Heart left ventricle (tissue), 16 donors: ENCODE data around the gene EEF1A2. TPM values are rescaled to one million over a fixed set of nuclear protein-coding genes. Genes with fewer than 3 reads are reported as not detected.

Experiments
- ATAC-seq, 4 donors: fragments of 200-7000 bp; cut with Tn5 transposase; one replicate each; pipeline ENCODE4 v1.9.1; 2020 to 2022; ENCODE audit warnings: moderate library complexity in 4 of 4, mild to moderate bottlenecking in 3 of 4, moderate number of reproducible peaks in 1 of 4
- DNase-seq, 5 donors: peaks; one replicate each; pipeline ENCODE4 v3.0.0-alpha.2; 2020
- H3K27ac ChIP-seq, 12 donors: fragments of 200-600 bp; sonication (generic) in 4 of 12; one replicate each; pipeline versions ENCODE4 v1.5.0 to v1.8.0; 2016 to 2022; ENCODE audit warnings: mild to moderate bottlenecking in 2 of 12
- H3K27me3 ChIP-seq, 9 donors: fragments of 200-600 bp; sonication (generic) in 2 of 9; one replicate each; pipeline versions ENCODE4 v1.5.1 to v1.8.0; 2016 to 2022; ENCODE audit warnings: mild to moderate bottlenecking in 3 of 9
- H3K36me3 ChIP-seq, 9 donors: fragments of 200-600 bp; sonication (generic) in 2 of 9; one replicate each; pipeline versions ENCODE4 v1.5.0 to v1.8.0; 2018 to 2022; ENCODE audit warnings: mild to moderate bottlenecking in 2 of 9
- H3K4me1 ChIP-seq, 12 donors: fragments of 200-600 bp; sonication (generic) in 4 of 12; one replicate each; pipeline versions ENCODE4 v1.5.0 to v1.8.0; 2016 to 2022; ENCODE audit warnings: mild to moderate bottlenecking in 3 of 12
- H3K4me3 ChIP-seq, 12 donors: fragments of 200-600 bp; sonication (generic) in 4 of 12; one replicate each; pipeline versions ENCODE4 v1.5.0 to v1.8.0; 2017 to 2022; ENCODE audit warnings: mild to moderate bottlenecking in 9 of 12, moderate library complexity in 4 of 12
- H3K9me3 ChIP-seq, 12 donors: fragments of 200-600 bp; sonication (generic) in 4 of 12; one replicate each; pipeline versions ENCODE4 v1.5.0 to v1.8.0; 2016 to 2022; ENCODE audit warnings: mild to moderate bottlenecking in 1 of 12
- CTCF ChIP-seq, 12 donors: fragments of 200-600 bp; sonication (generic) in 4 of 12; IDR thresholded peaks; one replicate each; pipeline versions ENCODE4 v1.5.0 to v1.8.0; 2018 to 2022; ENCODE audit warnings: antibody characterized with exemption in 12 of 12, mild to moderate bottlenecking in 5 of 12
- POLR2A ChIP-seq, 2 donors: fragments of 450-650 bp; IDR thresholded peaks; one replicate each; pipeline ENCODE4 v1.6.1; 2017; ENCODE audit warnings: antibody characterized with exemption in 2 of 2, mild to moderate bottlenecking in 2 of 2, moderate library complexity in 2 of 2
- WGBS, 4 donors: extraction: QIAGEN DNeasy Blood & Tissue Kit in 2 of 4; methylation state at CpG; one replicate each; pipeline versions ENCODE4 v1.1.5 to v1.1.7; 2013 to 2018; 5-methylcytosine and 5-hydroxymethylcytosine counted together
- intact Hi-C, 10 donors: fragments of 100-400 bp; cut with DNase I; formaldehyde crosslinking; loops; one replicate each; pipeline versions ENCODE4 v1.11.1 to v1.14.2; 2022
- polyA plus RNA-seq, 2 donors: library from polyadenylated mRNA; stranded (reverse); fragments of 200-250 nt; gene quantifications; one replicate each; pipeline ENCODE4 v1.2.3, GENCODE V29; 2013
- total RNA-seq, 9 donors: library from RNA; depleted of rRNA in 2 of 9; stranded (reverse); fragments of >200 nt in 2 of 9; fragmentation: NEBNext Ultra II Directional in 3 of 9; extraction: Animal tissue kit (Norgen Biotek cat#: 25700) in 3 of 9; gene quantifications; one replicate each; pipeline versions ENCODE4 v1.1.0 to v1.2.4, GENCODE V29; 2016 to 2023
- donor health status: ischemic (EF 13 %, LVEDD 7.1; RV severe dilation, severe dysfunction).
- donor health status: healthy with polysubstance abuse.
- donor health status: DM: no; HTN: yes; CAD: no.
- donor health status: DM: no; HTN: no; CAD: no.
- donor health status: ischemic (EF 25% LVEDD 6.9; RV normal size, moderate dysfunction).
- donor health status: ischemic (EF 25% LVEDD 5.7; RV mildly dilated, moderate dysfunction).
- donor health status: healthy.
- donor health status: DM: yes; HTN: yes; CAD: no.
- donor health status: ischemic (EF 35%, LVEDD 5.7; RV mildly dilated, moderate dysfunction).
- donor health status: nonischemic (EF 11% LVEDD 7.7; RV severe dilation, severe dysfunction).
- donor health status: DM: yes; HTN: yes; CAD: no.
- donor health status: PGD.
- donor health status: ischemic (EF 29% LVEDD 5.4; RV normal size, mild dysfunction).
- donor health status: nonischemic (EF 23%, LVEDD 6.1; RV moderate dilation, normal function).

EEF1A2 gene
- total and polyA plus RNA-seq, 11 donors: 791 to 1,794 (median 1,345) TPM

GRCh38 chr20:63537525-63538203 is 38.8 kb upstream of the EEF1A2 start:
- H3K4me3 ChIP-seq: peak overlapping the region in 10 of 12 donors; percentile 15 to 51 (median 38)
- H3K27ac ChIP-seq: peak overlapping the region in 7 of 12 donors; percentile 12 to 91 (median 39)
- H3K36me3 ChIP-seq: no peaks in the 10 kb centered on the region
- intact Hi-C loops: loop anchor here (1.0 to 10.0 kb wide), 15 partner anchors 40 to 587 kb away; partner anchors contain the start of genes ABHD16B (in 3 of the 10), TPD52L2 (in 3 of the 10) and STMN3 (in 1 of the 10)
- ATAC-seq (peak; percentile 84 to 90 (median 87)), DNase-seq (peak; percentile 80 to 95 (median 87))
- no peaks in the 10 kb centered on the region for H3K9me3 ChIP-seq
- peaks cover 0 to 41% (median 2%) of the 10 kb centered on the region in 9 donors for H3K27me3 ChIP-seq
- H3K4me1 ChIP-seq: peaks cover 0 to 28% (median 13%) of the 10 kb centered on the region in 12 donors
- whole genome bisulfite sequencing, 4 donors: 17 to 19% (median 18%) methylated on average over 29 to 34 of the region's 34 CpGs
- TF ChIP-seq POLR2A (IDR thresholded peaks at IDR 0.05): no peak
- TF ChIP-seq CTCF (IDR thresholded peaks at IDR 0.05): peak; percentile 94 to 98 (median 96)

DNA sequence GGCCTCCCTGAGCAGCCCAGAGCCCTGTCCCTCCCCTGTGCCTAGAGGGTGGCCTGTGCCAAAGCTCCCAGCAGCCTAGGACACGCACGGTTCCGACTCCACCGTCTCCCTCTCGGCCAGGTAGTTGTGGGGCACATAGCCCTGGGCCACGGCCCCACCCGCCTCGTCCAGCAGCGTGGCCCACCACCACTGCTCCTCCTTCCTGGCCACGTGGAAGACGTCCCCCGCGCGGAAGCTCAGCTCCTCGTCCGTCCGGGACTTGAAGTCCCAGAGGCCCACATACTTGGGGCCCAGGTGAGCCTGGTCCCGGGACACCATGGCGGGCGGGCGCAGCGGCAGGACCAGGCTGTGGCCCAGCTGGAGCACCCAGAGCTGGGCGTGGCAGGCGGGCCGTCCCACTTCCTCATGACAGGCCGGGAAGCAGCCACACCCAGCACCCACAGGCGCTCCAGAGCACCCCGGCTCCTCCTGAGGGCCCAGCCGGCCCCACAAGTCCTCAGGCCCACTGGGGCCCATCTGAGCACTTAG is 38.2 kb upstream of the EEF1A2 start, which contains the start of gene PTK6:
TSS of gene PTK6 (minus strand) at position 380 of the 528 bp plus-strand sequence. CDS start at position 318, 62 bp downstream.
- Histone ChIP-seq H3K4me3 (peak within 1 kb of the TSS in 10 of 12 donors; percentile 15 to 51 (median 38)), H3K27me3 (peaks cover 0 to 41% (median 2%) of the 10 kb centered on the region in 9 donors), H3K27ac (peak within 1 kb of the TSS in 7 of 12 donors; percentile 12 to 91 (median 39)), H3K9me3 (no peaks in the 10 kb centered on the region), H3K4me1 (peaks cover 0 to 28% (median 13%) of the 10 kb centered on the region in 12 donors), H3K36me3 (no peaks in the 10 kb centered on the region)
- no peak for TF ChIP-seq CTCF (IDR thresholded peaks at IDR 0.05)
- no peak for TF ChIP-seq POLR2A (IDR thresholded peaks at IDR 0.05)
- intact Hi-C loops: loop anchor here in 9 of 10 donors (2.0 to 10.0 kb wide), 11 partner anchors 40 to 588 kb away; partner anchors contain the start of genes ABHD16B (in 3 of the 9), TPD52L2 (in 2 of the 9) and STMN3 (in 1 of the 9)
- ATAC-seq (peak in 2 of 4 donors; percentile 8 to 37), DNase-seq (peak in 3 of 5 donors; percentile 57 to 80 (median 67))
- 73 to 82% (median 78%) methylated on average over 16 to 29 of the region's 29 CpGs for WGBS, 4 donors

DNA sequence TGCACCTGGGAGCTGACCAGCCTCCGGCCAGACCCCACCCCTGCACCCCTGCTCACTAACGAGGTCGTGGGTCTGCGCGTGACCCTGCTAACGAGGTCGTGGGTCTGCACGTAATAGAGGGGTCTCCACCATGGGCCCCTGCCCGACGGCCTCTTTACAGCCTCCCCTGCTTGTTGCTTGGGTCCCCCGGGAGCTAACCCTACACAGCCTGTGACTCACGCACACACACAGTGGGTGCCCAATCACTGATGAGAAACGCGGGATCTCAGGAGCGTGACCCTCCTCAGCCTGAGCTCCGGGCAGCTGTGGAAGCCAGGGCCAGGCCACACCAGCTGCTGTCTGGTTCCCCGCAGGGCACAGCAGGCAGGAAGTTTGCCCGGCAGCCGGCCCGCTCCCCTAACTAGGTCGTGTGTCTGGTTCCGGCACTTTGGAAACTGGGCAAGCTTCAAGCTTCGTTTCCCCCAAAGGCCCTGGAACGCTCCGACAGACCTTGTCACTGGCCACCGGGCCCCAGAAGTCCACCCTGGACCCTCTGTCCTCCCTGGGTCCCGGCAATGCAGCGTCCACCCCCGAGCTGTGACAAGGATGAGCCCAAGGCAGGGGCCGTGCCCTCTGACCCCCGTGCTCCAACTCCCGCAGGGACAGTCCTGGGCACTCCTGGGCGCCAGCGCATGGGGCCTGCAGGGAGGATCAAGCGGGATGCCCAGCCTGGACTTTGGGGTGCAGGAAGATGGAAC is 37.5 kb upstream of the EEF1A2 start:
- DNase-seq (peak in 3 of 5 donors; percentile 26 to 67 (median 33)), ATAC-seq (no peak)
- no peak overlapping the region for H3K27ac ChIP-seq
- H3K9me3 ChIP-seq: no peaks in the 10 kb centered on the region
- intact Hi-C loops: loop anchor here in 9 of 10 donors (2.0 to 10.0 kb wide), 11 partner anchors 41 to 588 kb away; partner anchors contain the start of genes ABHD16B (in 3 of the 9), TPD52L2 (in 2 of the 9) and STMN3 (in 1 of the 9)
- H3K27me3 ChIP-seq: peaks cover 0 to 41% (median 2%) of the 10 kb centered on the region in 9 donors
- WGBS, 4 donors: 52 to 66% (median 63%) methylated on average over 19 to 35 of the region's 35 CpGs
- H3K4me3 ChIP-seq: peak overlapping the region in 1 of 12 donors; percentile 51
- H3K4me1 ChIP-seq: peaks cover 0 to 28% (median 13%) of the 10 kb centered on the region in 12 donors
- no peak for TF ChIP-seq CTCF (IDR thresholded peaks at IDR 0.05)
- no peak for TF ChIP-seq POLR2A (IDR thresholded peaks at IDR 0.05)
- no peaks in the 10 kb centered on the region for H3K36me3 ChIP-seq
